Spleen (tissue), 7 donors: ENCODE measurements around the gene RIMKLA.

Experiments used
- POLR2A ChIP-seq, 3 donors: fragments of 450-650 bp; IDR thresholded peaks; one replicate each; pipeline ENCODE4 v1.5.1; 2017; ENCODE audit warnings: antibody characterized with exemption in 3 of 3, mild to moderate bottlenecking in 1 of 3
- TF ChIP-seq, protein P1 (sequence below), 11 experiments: fragments of 200-600 bp in 7 of 11; fragments of 450-650 bp in 4 of 11; sonication (generic) in 4 of 11; IDR thresholded peaks in 8 of 11; conservative IDR thresholded peaks in 3 of 11; 1 replicate in 7 of 11; 2 replicates in 4 of 11; pipeline versions ENCODE4 v1.4.0 to v1.8.0; 2016 to 2021; ENCODE audit warnings: antibody characterized with exemption in 11 of 11, inconsistent platforms in 4 of 11, mild to moderate bottlenecking in 1 of 11
- donor health status: DM: no; HTN: no; CAD: no; lungs with moderate emphysema.
- donor health status: DM: no; HTN: no; CAD: no.
- donor health status: DM: no; HTN: no; CAD: no.

DNA sequence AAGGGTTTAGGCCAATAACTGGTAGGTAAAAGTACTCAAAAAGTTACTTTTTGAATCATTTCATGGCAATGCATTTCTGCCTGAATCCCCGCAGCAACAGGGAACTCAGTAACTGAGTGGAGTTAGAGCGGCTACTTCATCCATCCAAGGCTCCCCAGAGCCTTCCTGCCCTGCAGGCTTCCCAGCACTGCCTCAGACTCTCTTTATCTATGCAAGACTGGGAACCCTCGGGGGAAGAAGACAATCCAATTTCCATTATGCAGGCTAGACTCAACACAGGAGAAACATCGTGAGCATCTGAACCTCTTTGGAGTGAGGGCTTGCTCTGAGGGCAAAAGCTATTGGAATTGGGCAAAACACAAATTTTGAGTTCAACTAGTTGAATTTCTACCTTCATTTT is 52.1 kb downstream of the RIMKLA start:
- no peak for TF ChIP-seq POLR2A (IDR thresholded peaks at IDR 0.05)
- TF ChIP-seq, protein P1, sequence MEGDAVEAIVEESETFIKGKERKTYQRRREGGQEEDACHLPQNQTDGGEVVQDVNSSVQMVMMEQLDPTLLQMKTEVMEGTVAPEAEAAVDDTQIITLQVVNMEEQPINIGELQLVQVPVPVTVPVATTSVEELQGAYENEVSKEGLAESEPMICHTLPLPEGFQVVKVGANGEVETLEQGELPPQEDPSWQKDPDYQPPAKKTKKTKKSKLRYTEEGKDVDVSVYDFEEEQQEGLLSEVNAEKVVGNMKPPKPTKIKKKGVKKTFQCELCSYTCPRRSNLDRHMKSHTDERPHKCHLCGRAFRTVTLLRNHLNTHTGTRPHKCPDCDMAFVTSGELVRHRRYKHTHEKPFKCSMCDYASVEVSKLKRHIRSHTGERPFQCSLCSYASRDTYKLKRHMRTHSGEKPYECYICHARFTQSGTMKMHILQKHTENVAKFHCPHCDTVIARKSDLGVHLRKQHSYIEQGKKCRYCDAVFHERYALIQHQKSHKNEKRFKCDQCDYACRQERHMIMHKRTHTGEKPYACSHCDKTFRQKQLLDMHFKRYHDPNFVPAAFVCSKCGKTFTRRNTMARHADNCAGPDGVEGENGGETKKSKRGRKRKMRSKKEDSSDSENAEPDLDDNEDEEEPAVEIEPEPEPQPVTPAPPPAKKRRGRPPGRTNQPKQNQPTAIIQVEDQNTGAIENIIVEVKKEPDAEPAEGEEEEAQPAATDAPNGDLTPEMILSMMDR (IDR thresholded peaks at IDR 0.05 in 8 of 11, conservative IDR thresholded peaks at IDR 0.05 in 3 of 11) = no peak
